Measurements from ENCODE around the gene AK8.

The AK8 gene

DNA sequence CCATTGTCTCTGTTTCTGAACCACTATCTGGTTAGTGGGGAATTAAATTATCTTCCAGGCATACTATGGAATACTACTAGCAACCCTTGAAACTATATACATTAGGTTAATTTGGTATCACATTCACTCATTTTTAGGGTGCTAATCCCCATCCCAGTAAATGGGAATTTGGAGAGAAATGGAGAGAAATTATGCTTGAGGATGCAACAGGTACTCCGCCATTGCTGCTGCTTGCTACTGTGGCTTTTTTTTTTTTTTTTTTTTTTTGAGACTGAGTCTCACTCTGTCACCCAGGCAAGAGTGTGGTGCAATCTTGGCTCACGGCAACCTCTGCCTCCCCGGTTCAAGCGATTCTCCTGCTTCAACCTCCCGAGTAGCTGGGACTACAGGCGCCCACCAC is 66.1 kb downstream of the AK8 start:
- Histone ChIP-seq H3K4me3 (ENCODE audit: low read depth, low read length) (no peak overlapping the region), H3K9me3 (ENCODE audit: severe bottlenecking) (no peaks in the 10 kb centered on the region), H3K27ac (no peak overlapping the region), H3K27me3 (ENCODE audit: insufficient read depth, low read depth, severe bottlenecking) (no peaks in the 10 kb centered on the region), H3K36me3 (no peaks in the 10 kb centered on the region)
- no peak for DNase-seq
- TF ChIP-seq, protein P1, sequence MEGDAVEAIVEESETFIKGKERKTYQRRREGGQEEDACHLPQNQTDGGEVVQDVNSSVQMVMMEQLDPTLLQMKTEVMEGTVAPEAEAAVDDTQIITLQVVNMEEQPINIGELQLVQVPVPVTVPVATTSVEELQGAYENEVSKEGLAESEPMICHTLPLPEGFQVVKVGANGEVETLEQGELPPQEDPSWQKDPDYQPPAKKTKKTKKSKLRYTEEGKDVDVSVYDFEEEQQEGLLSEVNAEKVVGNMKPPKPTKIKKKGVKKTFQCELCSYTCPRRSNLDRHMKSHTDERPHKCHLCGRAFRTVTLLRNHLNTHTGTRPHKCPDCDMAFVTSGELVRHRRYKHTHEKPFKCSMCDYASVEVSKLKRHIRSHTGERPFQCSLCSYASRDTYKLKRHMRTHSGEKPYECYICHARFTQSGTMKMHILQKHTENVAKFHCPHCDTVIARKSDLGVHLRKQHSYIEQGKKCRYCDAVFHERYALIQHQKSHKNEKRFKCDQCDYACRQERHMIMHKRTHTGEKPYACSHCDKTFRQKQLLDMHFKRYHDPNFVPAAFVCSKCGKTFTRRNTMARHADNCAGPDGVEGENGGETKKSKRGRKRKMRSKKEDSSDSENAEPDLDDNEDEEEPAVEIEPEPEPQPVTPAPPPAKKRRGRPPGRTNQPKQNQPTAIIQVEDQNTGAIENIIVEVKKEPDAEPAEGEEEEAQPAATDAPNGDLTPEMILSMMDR (IDR thresholded peaks at IDR 0.05; ENCODE audit: low read depth, low read length): no peak

DNA sequence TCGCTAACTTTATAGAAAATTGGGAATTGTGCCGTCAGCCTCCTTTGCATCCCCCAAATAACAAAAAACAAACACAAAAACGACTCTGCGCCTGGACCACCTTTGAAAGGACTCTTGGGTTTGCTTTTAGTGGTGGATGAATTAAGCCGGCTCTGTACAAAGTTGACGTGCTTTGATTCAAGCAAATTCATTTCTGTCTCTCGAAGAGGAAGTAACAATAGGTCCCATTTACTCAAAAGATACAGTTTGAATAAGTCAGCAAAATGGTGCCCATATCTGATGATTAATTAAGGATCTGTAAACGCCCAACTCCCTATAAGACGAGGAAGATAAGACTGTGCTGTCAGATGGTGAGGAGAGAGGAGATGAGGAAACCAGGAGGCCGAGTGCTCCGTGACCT is 67.8 kb downstream of the AK8 start:
- H3K9me3 ChIP-seq (ENCODE audit: severe bottlenecking): no peaks in the 10 kb centered on the region
- DNase-seq: no peak
- H3K27ac ChIP-seq: no peak overlapping the region
- TF ChIP-seq, protein P1 (IDR thresholded peaks at IDR 0.05; ENCODE audit: low read depth, low read length): no peak
- no peaks in the 10 kb centered on the region for H3K36me3 ChIP-seq
- no peaks in the 10 kb centered on the region for H3K27me3 ChIP-seq (ENCODE audit: insufficient read depth, low read depth, severe bottlenecking)
- no peak overlapping the region for H3K4me3 ChIP-seq (ENCODE audit: low read depth, low read length)

DNA sequence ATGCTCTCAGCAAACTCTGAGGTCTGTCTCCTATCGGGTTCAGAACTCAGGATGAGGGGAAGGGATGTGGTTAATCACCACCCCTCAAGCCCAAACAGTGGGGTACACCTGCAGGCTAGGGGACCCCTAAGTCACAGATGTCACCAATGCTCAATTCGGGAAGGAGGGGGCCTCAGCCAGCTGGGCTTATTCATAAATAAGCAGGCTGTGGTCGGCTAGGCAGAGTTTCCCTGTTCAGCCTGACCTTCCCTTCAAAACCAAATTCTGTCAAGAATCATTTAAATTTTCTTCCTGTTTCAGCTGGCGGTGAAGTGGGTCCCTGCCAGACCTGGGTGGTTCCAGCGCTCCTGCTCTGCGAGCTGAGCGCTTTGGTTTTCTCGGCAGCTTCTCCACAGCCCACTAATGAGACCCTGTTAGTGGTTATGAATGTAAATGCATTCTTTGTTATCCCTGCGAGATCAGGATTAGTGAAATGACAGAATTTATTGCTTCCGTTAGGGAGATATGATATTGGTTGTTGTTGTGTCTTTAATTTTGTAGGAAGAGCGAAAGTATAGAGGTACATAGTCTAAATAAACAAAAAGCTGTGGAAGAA is 68.3 kb downstream of the AK8 start:
- H3K27ac ChIP-seq: no peak overlapping the region

DNA sequence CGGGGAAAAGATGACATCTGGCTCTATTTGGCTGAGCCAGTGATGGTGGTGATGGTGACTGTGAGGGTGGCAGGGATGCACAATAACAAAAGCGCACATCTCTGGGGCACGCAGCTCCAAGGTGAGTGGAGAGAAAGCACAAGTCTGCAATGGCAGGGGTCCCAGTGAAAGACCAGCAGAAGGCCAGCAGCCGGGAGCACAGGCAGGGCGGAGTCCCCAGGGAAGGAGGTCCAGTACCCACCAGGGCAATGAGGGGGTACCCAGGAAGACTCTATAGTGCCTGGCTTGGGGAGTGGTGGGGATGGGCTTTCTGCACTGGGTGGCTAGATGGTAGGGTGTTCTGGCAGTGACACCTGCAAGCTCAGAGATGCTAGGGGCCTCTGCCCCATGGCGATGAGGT is 69.4 kb downstream of the AK8 start:
- no peaks in the 10 kb centered on the region for H3K27me3 ChIP-seq (ENCODE audit: insufficient read depth, low read depth, severe bottlenecking)

More for the DNA sequence above, 68.3 kb downstream of the AK8 start:
- Histone ChIP-seq H3K9me3 (ENCODE audit: severe bottlenecking) (no peaks in the 10 kb centered on the region), H3K27me3 (ENCODE audit: insufficient read depth, low read depth, severe bottlenecking) (no peaks in the 10 kb centered on the region), H3K4me3 (ENCODE audit: low read depth, low read length) (no peak overlapping the region), H3K36me3 (no peaks in the 10 kb centered on the region)
- DNase-seq: no peak
- TF ChIP-seq, protein P1 (IDR thresholded peaks at IDR 0.05; ENCODE audit: low read depth, low read length): no peak

DNA sequence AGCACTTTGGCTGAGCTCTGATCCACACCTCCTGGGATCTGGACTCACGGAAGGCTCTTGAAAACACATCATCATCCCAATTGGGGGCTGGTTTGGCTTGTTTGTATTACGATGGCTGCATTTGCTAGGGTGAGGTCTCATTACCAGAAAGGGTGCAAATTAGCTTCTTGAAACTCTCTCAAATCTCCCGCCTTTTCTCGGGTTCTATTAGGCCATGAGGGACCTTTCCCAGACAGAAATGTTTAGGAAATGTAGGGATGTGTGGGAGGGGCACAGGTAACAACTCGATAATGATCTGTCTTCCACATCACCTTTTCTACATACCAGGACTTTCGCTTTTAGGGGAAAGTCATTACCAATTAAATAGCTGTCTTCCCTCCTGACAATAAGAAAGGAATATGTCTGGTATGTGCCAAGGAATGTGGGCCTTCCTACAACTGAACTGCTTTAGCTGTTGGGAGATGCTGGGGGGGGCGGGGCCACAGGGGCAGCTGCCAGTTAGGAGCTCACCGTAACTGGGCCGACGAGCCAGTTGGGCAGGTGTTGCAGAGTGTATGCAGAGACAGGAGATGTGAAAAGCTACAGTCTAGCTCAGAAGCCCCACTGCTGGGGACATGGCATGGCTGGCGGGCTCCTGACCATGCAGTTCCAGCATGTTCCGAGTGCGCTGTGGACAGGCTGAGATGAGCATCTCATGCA is 71.2 kb downstream of the AK8 start:
- Histone ChIP-seq H3K4me3 (ENCODE audit: low read depth, low read length) (no peak overlapping the region), H3K27ac (no peak overlapping the region), H3K36me3 (no peaks in the 10 kb centered on the region), H3K27me3 (ENCODE audit: insufficient read depth, low read depth, severe bottlenecking) (no peaks in the 10 kb centered on the region), H3K9me3 (ENCODE audit: severe bottlenecking) (no peaks in the 10 kb centered on the region)
- TF ChIP-seq, protein P1 (IDR thresholded peaks at IDR 0.05; ENCODE audit: low read depth, low read length): no peak
- no peak for DNase-seq

More for the DNA sequence above, 69.4 kb downstream of the AK8 start:
- TF ChIP-seq, protein P1 (IDR thresholded peaks at IDR 0.05; ENCODE audit: low read depth, low read length): no peak
- no peak for DNase-seq
- no peaks in the 10 kb centered on the region for H3K9me3 ChIP-seq (ENCODE audit: severe bottlenecking)
- H3K36me3 ChIP-seq: no peaks in the 10 kb centered on the region
- no peak overlapping the region for H3K27ac ChIP-seq
- H3K4me3 ChIP-seq (ENCODE audit: low read depth, low read length): no peak overlapping the region
